Measurements from ENCODE around the gene PNPLA5.
A peak's percentile ranks its signal among the peaks of the same experiment; 100 is the strongest.

The PNPLA5 gene

GRCh38 chr22:43910178-43910695 is 18.4 kb upstream of the PNPLA5 start:
- TF ChIP-seq NFIC (IDR thresholded peaks at IDR 0.05) (no peak), ZBTB7A (IDR thresholded peaks at IDR 0.05; ENCODE audit: low read depth) (no peak), FOXM1 (IDR thresholded peaks at IDR 0.05; ENCODE audit: borderline replicate concordance, low read depth) (no peak), RAD21 (IDR thresholded peaks at IDR 0.05; ENCODE audit: low read depth) (no peak), TAF1 (IDR thresholded peaks at IDR 0.05; ENCODE audit: low read depth) (no peak), CREB1 (IDR thresholded peaks at IDR 0.05; ENCODE audit: low read depth) (no peak), EP300 (IDR thresholded peaks at IDR 0.05; ENCODE audit: borderline replicate concordance) (no peak), USF1 (IDR thresholded peaks at IDR 0.05) (no peak), TCF12 (IDR thresholded peaks at IDR 0.05; ENCODE audit: low read depth) (no peak), YY1 (IDR thresholded peaks at IDR 0.05; ENCODE audit: low read depth) (no peak), REST (IDR thresholded peaks at IDR 0.05; ENCODE audit: low read depth) (no peak), MAX (IDR thresholded peaks at IDR 0.05) (no peak), CEBPB (IDR thresholded peaks at IDR 0.05) (no peak), EGR1 (IDR thresholded peaks at IDR 0.05) (no peak), TEAD4 (IDR thresholded peaks at IDR 0.05) (no peak)

GRCh38 chr22:43909708-43910107 is 17.9 kb upstream of the PNPLA5 start:
- no peak for TF ChIP-seq EGR1 (IDR thresholded peaks at IDR 0.05)
- TF ChIP-seq TEAD4 (IDR thresholded peaks at IDR 0.05), result no peak
- TF ChIP-seq NFIC (IDR thresholded peaks at IDR 0.05), result no peak
- TF ChIP-seq ZBTB7A (IDR thresholded peaks at IDR 0.05; ENCODE audit: low read depth), result no peak
- TF ChIP-seq USF1 (IDR thresholded peaks at IDR 0.05), result no peak
- no peak for TF ChIP-seq TAF1 (IDR thresholded peaks at IDR 0.05; ENCODE audit: low read depth)
- no peak for TF ChIP-seq CREB1 (IDR thresholded peaks at IDR 0.05; ENCODE audit: low read depth)
- no peak for TF ChIP-seq REST (IDR thresholded peaks at IDR 0.05; ENCODE audit: low read depth)
- TF ChIP-seq MAX (IDR thresholded peaks at IDR 0.05), result no peak
- no peak for TF ChIP-seq EP300 (IDR thresholded peaks at IDR 0.05; ENCODE audit: borderline replicate concordance)
- no peak for TF ChIP-seq YY1 (IDR thresholded peaks at IDR 0.05; ENCODE audit: low read depth)
- no peak for TF ChIP-seq FOXM1 (IDR thresholded peaks at IDR 0.05; ENCODE audit: borderline replicate concordance, low read depth)
- no peak for TF ChIP-seq RAD21 (IDR thresholded peaks at IDR 0.05; ENCODE audit: low read depth)

GRCh38 chr22:43905681-43906080 is 13.9 kb upstream of the PNPLA5 start:
- TF ChIP-seq USF1 (IDR thresholded peaks at IDR 0.05) (no peak), CREB1 (IDR thresholded peaks at IDR 0.05; ENCODE audit: low read depth) (no peak), REST (IDR thresholded peaks at IDR 0.05; ENCODE audit: low read depth) (peak; percentile 55), EGR1 (IDR thresholded peaks at IDR 0.05) (no peak)

GRCh38 chr22:43904412-43904811 is 12.6 kb upstream of the PNPLA5 start:
- TF ChIP-seq RAD21 (IDR thresholded peaks at IDR 0.05; ENCODE audit: low read depth), result peak; percentile 18; the same call in 1 of the 2 replicates

Data from Ishikawa (cell line).